SK-N-SH treated with all-trans-retinoic acid at 6 μM for 48 hours (cell line): ENCODE measurements around the gene ITIH2.

Experiments used
- ATAC-seq: fragments of 200-7000 bp; cut with Tn5 transposase; 3 replicates; pipeline ENCODE4 v1.9.1; 2020; ENCODE audit warnings: mild to moderate bottlenecking, moderate library complexity
- ARNTL ChIP-seq: fragments of 450-650 bp; formaldehyde crosslinking; IDR thresholded peaks from 2 replicates; pipeline ENCODE4 v1.5.0; 2020; ENCODE audit warnings: low read depth, mild to moderate bottlenecking, moderate library complexity, borderline replicate concordance
- CREB5 ChIP-seq: fragments of 250-450 bp; sonication (Bioruptor Pico); IDR thresholded peaks from 2 replicates; pipeline ENCODE4 v1.5.1; 2020; ENCODE audit warnings: low read depth, mild to moderate bottlenecking, moderate library complexity
- CSDC2 ChIP-seq: fragments of 250-450 bp; sonication (Bioruptor Pico); IDR thresholded peaks from 2 replicates; pipeline ENCODE4 v1.5.0; 2020; ENCODE audit warnings: mild to moderate bottlenecking, moderate library complexity
- CSRNP3 ChIP-seq: fragments of 250-450 bp; sonication (Bioruptor Pico); IDR thresholded peaks from 2 replicates; pipeline ENCODE4 v1.5.1; 2021; ENCODE audit warnings: mild to moderate bottlenecking, moderate library complexity
- ESRRG ChIP-seq: fragments of 250-450 bp; sonication (Bioruptor Pico); IDR thresholded peaks from 2 replicates; pipeline ENCODE4 v1.6.1; 2021; ENCODE audit warnings: mild to moderate bottlenecking
- ISL1 ChIP-seq: fragments of 250-450 bp; sonication (Bioruptor Pico); IDR thresholded peaks from 2 replicates; pipeline ENCODE4 v2.1.2; 2022; ENCODE audit warnings: mild to moderate bottlenecking, moderate library complexity
- OSR1 ChIP-seq: fragments of 250-450 bp; sonication (Bioruptor Pico); IDR thresholded peaks from 2 replicates; pipeline ENCODE4 v1.8.0; 2022; ENCODE audit warnings: moderate library complexity, mild to moderate bottlenecking, inconsistent platforms
- PATZ1 ChIP-seq: fragments of 250-450 bp; sonication (Bioruptor Pico); IDR thresholded peaks from 2 replicates; pipeline ENCODE4 v1.8.0; 2020; ENCODE audit warnings: mild to moderate bottlenecking, moderate library complexity, borderline replicate concordance
- POU6F1 ChIP-seq: fragments of 250-450 bp; sonication (Bioruptor Pico); IDR thresholded peaks from 2 replicates; pipeline ENCODE4 v1.8.0; 2021; ENCODE audit warnings: low read depth, mild to moderate bottlenecking, moderate library complexity, borderline replicate concordance
- PPARA ChIP-seq: fragments of 250-450 bp; sonication (Bioruptor Pico); IDR thresholded peaks from 2 replicates; pipeline ENCODE4 v1.5.0; 2020; ENCODE audit warnings: mild to moderate bottlenecking, borderline replicate concordance
- RARB ChIP-seq: fragments of 250-450 bp; sonication (Bioruptor Pico); IDR thresholded peaks from 2 replicates; pipeline ENCODE4 v1.8.0; 2021; ENCODE audit warnings: mild to moderate bottlenecking, moderate library complexity
- SNAI2 ChIP-seq: fragments of 250-450 bp; sonication (Bioruptor Pico); IDR thresholded peaks from 2 replicates; pipeline ENCODE4 v1.5.0; 2020; ENCODE audit warnings: mild to moderate bottlenecking, moderate library complexity
- TCF4 ChIP-seq: fragments of 250-450 bp; sonication (Bioruptor Pico); IDR thresholded peaks from 2 replicates; pipeline ENCODE4 v1.8.0; 2021; ENCODE audit warnings: mild to moderate bottlenecking, moderate library complexity, borderline replicate concordance
- TOX ChIP-seq: fragments of 250-450 bp; sonication (Bioruptor Pico); IDR thresholded peaks from 2 replicates; pipeline ENCODE4 v1.8.0; 2021; ENCODE audit warnings: mild to moderate bottlenecking, moderate library complexity, borderline replicate concordance
- TSHZ2 ChIP-seq: fragments of 250-450 bp; sonication (Bioruptor Pico); IDR thresholded peaks from 2 replicates; pipeline ENCODE4 v1.5.0; 2020; ENCODE audit warnings: mild to moderate bottlenecking, moderate library complexity
- ZFP3 ChIP-seq: fragments of 250-450 bp; sonication (Bioruptor Pico); IDR thresholded peaks from 2 replicates; pipeline ENCODE4 v1.5.0; 2020; ENCODE audit warnings: mild to moderate bottlenecking, moderate library complexity
- ZFP30 ChIP-seq: fragments of 450-650 bp; formaldehyde crosslinking; IDR thresholded peaks from 2 replicates; pipeline ENCODE4 v1.5.0; 2022; ENCODE audit warnings: mild to moderate bottlenecking, moderate library complexity
- ZNF565 ChIP-seq: fragments of 450-650 bp; formaldehyde crosslinking; conservative IDR thresholded peaks from 2 replicates; pipeline ENCODE4 v1.5.0; 2020; ENCODE audit warnings: low read depth, mild to moderate bottlenecking, moderate library complexity
- ZNF70 ChIP-seq: fragments of 450-650 bp; formaldehyde crosslinking; IDR thresholded peaks from 2 replicates; pipeline ENCODE4 v1.5.0; 2020; ENCODE audit warnings: mild to moderate bottlenecking, moderate library complexity
- ZNF8 ChIP-seq: fragments of 450-650 bp; formaldehyde crosslinking; IDR thresholded peaks from 2 replicates; pipeline ENCODE4 v1.5.0; 2020; ENCODE audit warnings: mild to moderate bottlenecking, moderate library complexity

ITIH2 gene

GRCh38 chr10:7662522-7662921 lies 40.6 kb upstream of the ITIH2 start:
- no peak for ATAC-seq
- TF ChIP-seq PPARA (CRISPR knock-in tag) (no peak), ZNF8 (CRISPR knock-in tag) (no peak), ARNTL (no peak), CSDC2 (CRISPR knock-in tag) (no peak), ISL1 (no peak), ZFP30 (CRISPR knock-in tag) (no peak), PATZ1 (CRISPR knock-in tag) (no peak), POU6F1 (CRISPR knock-in tag) (no peak), TCF4 (CRISPR knock-in tag) (no peak), CREB5 (CRISPR knock-in tag) (no peak), ZNF565 (CRISPR knock-in tag) (no peak), ZNF70 (CRISPR knock-in tag) (no peak), TOX (CRISPR knock-in tag) (no peak), TSHZ2 (CRISPR knock-in tag) (no peak), CSRNP3 (CRISPR knock-in tag) (no peak), SNAI2 (no peak), OSR1 (CRISPR knock-in tag) (no peak), ZFP3 (CRISPR knock-in tag) (no peak)

GRCh38 chr10:7664707-7665106 lies 38.4 kb upstream of the ITIH2 start:
- ATAC-seq, result no peak
- TF ChIP-seq CSRNP3 (CRISPR knock-in tag) (no peak), ZFP30 (CRISPR knock-in tag) (no peak), ZNF565 (CRISPR knock-in tag) (no peak), POU6F1 (CRISPR knock-in tag) (no peak), ESRRG (no peak), SNAI2 (no peak), RARB (CRISPR knock-in tag) (no peak), TCF4 (CRISPR knock-in tag) (no peak), PPARA (CRISPR knock-in tag) (no peak)
- TF ChIP-seq, all 23 proteins: peak for 0
